Measurements from ENCODE around the gene FBXO11.
"Not testable (repeated sequence)": the region's sequence is repeated elsewhere in the genome, so short reads cannot be mapped to it uniquely, and the experiment has no call there.

FBXO11 gene

GRCh38 chr2:47897883-47898731 is 8.2 kb downstream of the FBXO11 start:
- no peak for DNase-seq

- DNase-seq = not testable (repeated sequence)
Measured at GRCh38 chr2:47897191-47897882, 9.0 kb downstream of the FBXO11 start.

GRCh38 chr2:47896450-47896968 is 9.8 kb downstream of the FBXO11 start:
- no peak for DNase-seq

GRCh38 chr2:47893771-47894170 is 12.5 kb downstream of the FBXO11 start:
- DNase-seq = no peak

- no peak for DNase-seq
Measured at GRCh38 chr2:47892338-47892730, 14.0 kb downstream of the FBXO11 start.

GRCh38 chr2:47891369-47892337 is 14.6 kb downstream of the FBXO11 start:
- no peak for DNase-seq

GRCh38 chr2:47890711-47891368 is 15.5 kb downstream of the FBXO11 start:
- no peak for DNase-seq

GRCh38 chr2:47888581-47889280 is 17.6 kb downstream of the FBXO11 start:
- DNase-seq = no peak

GRCh38 chr2:47876912-47877311 is 29.4 kb downstream of the FBXO11 start:
- no peak for DNase-seq

- no peak for DNase-seq
Measured at GRCh38 chr2:47872941-47873340, 33.4 kb downstream of the FBXO11 start.

GRCh38 chr2:47870641-47871540 is 35.4 kb downstream of the FBXO11 start:
- DNase-seq = no peak

GRCh38 chr2:47869859-47870595 is 36.3 kb downstream of the FBXO11 start:
- DNase-seq = no peak

- no peak for DNase-seq
Measured at GRCh38 chr2:47868611-47869352, 37.5 kb downstream of the FBXO11 start.

- no peak for DNase-seq
Measured at GRCh38 chr2:47867205-47867604, 39.1 kb downstream of the FBXO11 start.

GRCh38 chr2:47864566-47864965 is 41.7 kb downstream of the FBXO11 start:
- no peak for DNase-seq

- no peak for DNase-seq
Measured at GRCh38 chr2:47862949-47863348, 43.3 kb downstream of the FBXO11 start.

- DNase-seq = not testable (repeated sequence)
Measured at GRCh38 chr2:47853067-47853777, 53.1 kb downstream of the FBXO11 start.

GRCh38 chr2:47850198-47850597 is 56.1 kb downstream of the FBXO11 start:
- no peak for DNase-seq

Data from activated CD4-positive, CD25-positive, alpha-beta regulatory T cell (primary cell).